ENCODE results near the gene MUS81.

DNA sequence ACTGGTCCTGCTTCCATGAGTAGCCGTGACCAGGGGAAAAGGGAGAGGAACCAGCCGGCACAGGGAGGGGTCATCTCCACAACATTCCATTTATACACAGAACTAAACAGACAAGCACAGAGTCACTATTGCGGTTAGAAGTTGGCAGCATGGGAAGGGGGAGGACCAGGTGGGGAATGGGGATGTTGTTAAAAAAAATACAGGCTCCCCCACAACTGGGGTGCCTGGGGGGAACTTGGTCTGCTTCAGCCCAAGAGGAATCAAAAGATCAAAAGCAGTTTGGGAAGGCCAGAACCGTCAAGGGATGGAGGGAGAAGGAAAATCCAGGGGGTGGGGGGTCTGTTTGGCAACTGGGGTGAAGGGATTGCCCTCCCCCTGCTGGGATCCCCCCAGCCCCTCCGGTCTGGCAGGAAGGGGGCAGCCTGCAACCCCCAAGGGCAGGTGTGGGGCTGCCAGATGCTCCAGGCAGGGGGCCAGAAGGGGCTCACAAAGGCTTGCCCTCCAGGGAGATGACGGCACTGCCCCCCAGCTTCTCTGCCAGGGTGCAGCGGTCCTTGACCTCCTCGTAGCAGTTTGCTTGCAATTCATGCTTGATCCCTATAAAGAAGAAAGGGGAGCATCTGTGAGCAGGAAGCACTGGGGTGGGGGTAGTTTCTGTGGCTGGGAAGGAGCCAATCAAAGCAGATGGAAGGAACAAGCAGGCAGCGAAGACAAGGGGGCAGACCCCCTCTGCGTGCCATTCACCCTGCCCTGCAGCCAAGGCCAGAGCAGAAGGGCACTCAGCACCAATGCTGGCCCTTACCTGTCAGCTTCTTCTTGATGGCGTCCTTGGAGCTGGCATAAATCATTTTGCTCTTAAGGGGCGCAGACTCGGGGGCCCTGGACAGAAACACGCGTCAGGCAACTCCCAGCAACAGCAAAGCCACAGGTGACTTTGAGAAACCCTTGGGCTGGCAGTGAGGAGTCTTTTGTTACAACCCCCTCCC lies 5.1 kb upstream of the MUS81 start:
- TF ChIP-seq, protein P1, sequence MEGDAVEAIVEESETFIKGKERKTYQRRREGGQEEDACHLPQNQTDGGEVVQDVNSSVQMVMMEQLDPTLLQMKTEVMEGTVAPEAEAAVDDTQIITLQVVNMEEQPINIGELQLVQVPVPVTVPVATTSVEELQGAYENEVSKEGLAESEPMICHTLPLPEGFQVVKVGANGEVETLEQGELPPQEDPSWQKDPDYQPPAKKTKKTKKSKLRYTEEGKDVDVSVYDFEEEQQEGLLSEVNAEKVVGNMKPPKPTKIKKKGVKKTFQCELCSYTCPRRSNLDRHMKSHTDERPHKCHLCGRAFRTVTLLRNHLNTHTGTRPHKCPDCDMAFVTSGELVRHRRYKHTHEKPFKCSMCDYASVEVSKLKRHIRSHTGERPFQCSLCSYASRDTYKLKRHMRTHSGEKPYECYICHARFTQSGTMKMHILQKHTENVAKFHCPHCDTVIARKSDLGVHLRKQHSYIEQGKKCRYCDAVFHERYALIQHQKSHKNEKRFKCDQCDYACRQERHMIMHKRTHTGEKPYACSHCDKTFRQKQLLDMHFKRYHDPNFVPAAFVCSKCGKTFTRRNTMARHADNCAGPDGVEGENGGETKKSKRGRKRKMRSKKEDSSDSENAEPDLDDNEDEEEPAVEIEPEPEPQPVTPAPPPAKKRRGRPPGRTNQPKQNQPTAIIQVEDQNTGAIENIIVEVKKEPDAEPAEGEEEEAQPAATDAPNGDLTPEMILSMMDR (IDR thresholded peaks at IDR 0.05; ENCODE audit: extremely low read depth in 1 of 2, insufficient read depth in 1 of 2, low read depth in 1 of 2, low read length in 2 of 2), result no peak
- TF ChIP-seq FOS (IDR thresholded peaks at IDR 0.05; ENCODE audit: borderline replicate concordance, insufficient read depth, low read length), result no peak

All from endothelial cell of umbilical vein (primary cell).